HG03354 (cell line): ENCODE data around the gene SFXN1.
"Not testable (repeated sequence)": the region's sequence is repeated elsewhere in the genome, so short reads cannot be mapped to it uniquely, and the experiment has no call there.

Source experiments
- ATAC-seq: cut with Tn5 transposase; IDR thresholded peaks from one replicate; pipeline ENCODE4 v1.9.1; 2021; ENCODE audit warnings: mild to moderate bottlenecking; ENCODE audit not compliant: unreplicated experiment, poor library complexity, severe bottlenecking

SFXN1 gene, protein sequence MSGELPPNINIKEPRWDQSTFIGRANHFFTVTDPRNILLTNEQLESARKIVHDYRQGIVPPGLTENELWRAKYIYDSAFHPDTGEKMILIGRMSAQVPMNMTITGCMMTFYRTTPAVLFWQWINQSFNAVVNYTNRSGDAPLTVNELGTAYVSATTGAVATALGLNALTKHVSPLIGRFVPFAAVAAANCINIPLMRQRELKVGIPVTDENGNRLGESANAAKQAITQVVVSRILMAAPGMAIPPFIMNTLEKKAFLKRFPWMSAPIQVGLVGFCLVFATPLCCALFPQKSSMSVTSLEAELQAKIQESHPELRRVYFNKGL

GRCh38 chr5:175478384-175479124, at the start of gene SFXN1:
Gene SFXN1 (plus strand): TSS chr5:175478560. CDS start chr5:175492104, 13,544 bp downstream.
- peak; percentile 88 for ATAC-seq

GRCh38 chr5:175434800-175435199, 43.6 kb upstream of the SFXN1 start:
- ATAC-seq, result no peak

GRCh38 chr5:175436359-175436758, 42.0 kb upstream of the SFXN1 start:
- no peak for ATAC-seq

GRCh38 chr5:175438234-175438857, 40.0 kb upstream of the SFXN1 start:
- ATAC-seq, result no peak

DNA sequence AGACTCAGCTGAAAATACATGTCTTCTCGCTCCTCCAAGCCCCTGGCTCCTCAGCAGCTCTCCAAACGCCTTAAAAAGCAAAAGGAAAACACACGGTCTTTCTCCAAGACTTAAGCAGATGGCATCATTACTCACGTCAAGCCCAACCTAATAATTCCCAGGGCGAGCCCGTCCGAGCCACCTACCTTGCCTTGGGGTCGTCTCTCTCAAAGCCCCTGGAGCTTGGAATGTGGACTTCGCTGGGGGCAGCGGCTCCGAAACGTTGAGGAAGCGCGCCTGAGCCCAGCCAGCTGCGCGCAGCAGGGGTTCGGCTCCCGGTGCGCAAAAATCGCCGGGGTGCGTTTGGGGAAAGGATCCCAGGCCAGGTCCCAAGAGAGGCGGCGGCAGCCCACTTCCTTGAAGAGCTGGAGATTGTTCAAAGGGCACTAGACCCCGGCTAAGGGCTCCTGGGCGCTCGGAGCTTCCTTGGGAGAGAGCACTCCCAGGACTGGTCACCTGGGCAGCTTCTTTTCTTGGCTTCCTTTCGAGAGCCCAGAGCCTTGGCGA, 34.8 kb upstream of the SFXN1 start:
- ATAC-seq, result no peak

DNA sequence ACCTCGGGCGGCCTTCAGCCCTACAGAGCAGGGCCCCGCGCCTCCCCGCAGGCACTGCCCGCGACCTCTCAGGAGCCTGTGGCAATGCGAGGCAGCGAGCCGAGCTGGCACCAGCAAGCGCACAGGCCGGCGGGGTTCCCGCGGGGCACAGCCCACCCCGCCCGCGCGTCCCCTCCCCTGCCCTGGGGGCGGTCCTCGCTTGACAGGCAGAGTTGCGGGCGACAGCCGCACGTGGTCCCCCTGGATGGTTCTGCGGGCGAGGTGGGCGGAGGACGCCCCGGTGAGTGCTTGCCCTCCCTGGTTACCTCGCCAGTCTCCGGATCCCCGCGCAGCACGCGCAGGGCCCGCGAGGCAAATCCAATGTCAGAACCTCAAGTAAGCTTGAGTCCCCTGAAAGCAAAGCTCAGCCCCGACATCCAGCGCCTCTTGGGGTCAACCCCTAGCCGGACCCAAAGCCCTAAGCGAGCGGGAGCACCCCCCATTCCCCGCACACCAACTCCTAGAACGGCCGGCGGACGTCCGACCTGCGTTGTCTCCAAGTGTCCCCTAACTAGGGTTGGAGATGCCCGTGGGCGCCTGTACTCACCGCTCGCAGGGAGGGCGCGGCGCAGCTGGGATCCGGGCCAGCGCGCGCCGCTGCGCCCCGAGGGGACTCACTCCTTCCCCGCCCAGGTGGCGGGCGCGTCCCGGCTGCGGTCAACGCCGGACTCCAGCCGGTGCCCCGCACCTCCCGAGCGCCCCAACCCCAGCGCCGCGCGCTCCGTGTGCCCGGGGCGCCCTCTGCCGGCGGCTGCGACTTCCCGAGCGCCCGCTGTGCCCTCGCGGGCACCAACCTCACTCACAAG, 34.1 kb upstream of the SFXN1 start, which contains the start of gene DRD1:
DRD1 (minus strand) TSS at position 123 of the 845 bp plus-strand sequence. CDS start 1,083 bp downstream, outside the sequence.
- peak; percentile 72 for ATAC-seq

DNA sequence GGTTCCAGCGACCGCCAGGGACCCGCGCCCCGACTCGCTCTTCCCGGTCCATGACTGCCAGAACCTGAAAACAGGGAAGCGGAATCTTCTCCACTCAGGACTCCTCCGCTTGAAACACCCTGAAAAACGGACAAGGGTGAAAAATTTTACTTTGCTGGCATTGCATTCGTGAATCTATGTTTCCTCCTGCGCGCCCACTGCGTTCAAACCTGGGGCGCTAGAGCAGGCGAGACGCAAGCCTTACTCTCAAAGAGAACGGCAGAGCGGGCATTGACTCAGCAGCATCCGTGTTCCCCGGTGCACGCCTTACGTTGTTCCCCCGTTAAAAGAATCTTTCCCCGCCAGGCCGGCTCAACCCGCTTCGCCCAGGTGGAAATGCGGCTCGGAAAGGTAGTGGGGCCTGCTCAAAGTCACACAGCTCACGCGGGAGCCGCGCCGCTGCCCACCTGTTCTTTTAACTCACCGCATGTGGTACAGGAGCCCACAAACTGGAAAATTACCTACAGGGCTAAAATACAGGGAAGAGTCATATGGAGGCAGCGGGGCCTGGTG, 33.4 kb upstream of the SFXN1 start:
- no peak for ATAC-seq

DNA sequence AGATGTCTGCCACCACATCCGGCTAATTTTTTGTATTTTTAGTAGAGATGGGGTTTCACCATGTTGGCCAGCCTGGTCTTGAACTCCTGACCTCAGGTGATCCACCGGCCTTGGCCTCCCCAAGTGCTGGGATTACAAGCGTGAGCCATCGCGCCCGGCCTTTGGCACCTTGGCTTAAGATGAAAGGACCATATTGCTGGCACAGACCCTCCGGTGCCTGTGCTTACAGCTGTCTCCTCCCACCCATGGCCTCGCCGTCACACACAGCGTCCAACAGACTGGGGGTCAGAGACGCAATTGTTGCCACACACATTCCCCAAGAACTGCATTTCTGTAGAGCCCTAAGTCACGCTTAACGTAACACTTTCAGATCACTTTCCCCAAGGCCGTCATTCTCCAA, 32.0 kb upstream of the SFXN1 start:
- ATAC-seq, result not testable (repeated sequence)

DNA sequence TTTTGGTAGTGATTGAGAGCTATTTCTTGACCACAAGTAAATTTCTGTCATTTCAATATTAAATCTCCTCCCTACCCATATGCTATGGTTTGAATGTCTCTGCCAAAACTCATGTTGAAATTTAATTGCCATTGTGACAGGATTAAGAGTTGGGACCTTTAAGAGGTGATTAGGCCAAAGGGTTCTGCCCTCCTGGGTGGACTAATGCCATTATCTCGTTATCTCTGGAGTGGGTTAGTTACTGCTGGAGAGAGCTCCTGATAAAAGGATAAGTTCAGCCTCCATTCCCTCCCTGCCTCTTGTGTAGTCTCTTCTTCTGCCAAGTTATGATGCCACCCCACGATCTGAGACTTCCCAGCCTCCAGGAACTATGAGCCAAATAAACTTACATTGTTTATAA, 30.8 kb upstream of the SFXN1 start:
- ATAC-seq, result no peak

DNA sequence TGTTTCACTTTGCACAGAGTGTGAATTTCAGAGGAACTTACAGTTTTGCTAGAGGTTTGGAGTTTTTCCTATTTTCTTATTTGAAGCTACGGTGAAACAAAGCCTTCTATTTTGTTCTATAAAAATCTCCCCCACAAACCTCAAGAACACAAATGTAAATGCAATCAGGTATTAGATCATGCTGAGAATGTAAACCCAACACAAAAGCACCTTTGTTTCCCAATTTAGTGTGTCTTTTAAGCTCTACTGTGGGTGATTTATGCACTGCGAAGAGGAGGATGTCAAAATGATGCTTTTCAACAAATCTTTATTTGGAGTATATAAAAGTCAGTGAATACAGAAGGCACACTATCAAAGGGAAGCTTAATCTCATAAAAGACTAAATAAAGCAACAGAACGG, 30.1 kb upstream of the SFXN1 start:
- ATAC-seq, result no peak

- ATAC-seq, result no peak
Observed at GRCh38 chr5:175452166-175452565, 26.2 kb upstream of the SFXN1 start.

DNA sequence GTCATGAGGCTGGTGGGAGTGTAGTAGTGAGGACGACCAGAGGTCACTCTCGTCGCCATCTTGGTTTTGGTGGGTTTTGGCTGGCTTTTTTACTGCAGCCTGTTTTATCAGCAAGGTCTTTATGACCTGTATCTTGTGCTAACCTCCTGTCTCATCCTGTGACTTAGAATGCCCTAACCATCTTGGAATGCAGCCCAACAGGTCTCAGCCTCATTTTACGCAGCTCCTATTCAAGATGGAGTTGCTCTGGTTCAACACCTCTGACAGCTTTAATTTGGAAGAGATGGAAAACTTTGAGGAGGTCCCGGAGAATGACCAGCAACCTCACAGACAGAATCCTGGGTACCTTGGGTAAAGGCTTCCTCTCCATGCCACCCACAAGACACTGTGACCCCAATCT, 24.0 kb upstream of the SFXN1 start:
- ATAC-seq, result not testable (repeated sequence)

DNA sequence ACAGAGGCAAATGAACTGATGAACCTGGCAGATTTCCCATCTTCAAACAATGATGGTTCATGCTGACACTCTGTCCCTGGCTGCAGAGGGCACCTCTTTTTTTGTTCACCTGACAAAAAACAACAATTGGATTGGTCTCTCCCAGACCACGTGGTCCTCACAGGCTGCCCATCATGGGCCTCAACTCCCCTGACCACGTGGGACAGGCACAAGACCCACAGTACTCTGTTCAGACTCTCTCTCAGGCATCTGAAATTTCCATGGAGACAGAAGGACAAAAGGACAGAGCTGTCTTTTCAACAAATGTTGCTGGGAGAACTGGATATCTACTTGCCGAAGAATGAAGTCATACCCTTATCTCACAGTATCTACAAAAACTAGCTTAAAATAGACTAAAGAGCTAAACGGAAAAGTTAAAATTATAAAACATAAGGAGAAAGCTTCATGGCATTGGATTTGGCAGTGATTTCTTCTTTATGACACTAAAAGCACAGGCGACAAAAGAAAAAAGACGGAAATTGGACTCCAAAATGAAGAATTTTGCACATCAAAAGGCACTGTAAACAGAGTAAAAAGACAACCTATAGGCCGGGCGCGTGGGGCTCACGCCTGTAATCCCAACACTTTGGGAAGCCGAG, 22.1 kb upstream of the SFXN1 start:
- no peak for ATAC-seq

- peak; percentile 98 for ATAC-seq
Observed at GRCh38 chr5:175457466-175457865, 20.9 kb upstream of the SFXN1 start.

DNA sequence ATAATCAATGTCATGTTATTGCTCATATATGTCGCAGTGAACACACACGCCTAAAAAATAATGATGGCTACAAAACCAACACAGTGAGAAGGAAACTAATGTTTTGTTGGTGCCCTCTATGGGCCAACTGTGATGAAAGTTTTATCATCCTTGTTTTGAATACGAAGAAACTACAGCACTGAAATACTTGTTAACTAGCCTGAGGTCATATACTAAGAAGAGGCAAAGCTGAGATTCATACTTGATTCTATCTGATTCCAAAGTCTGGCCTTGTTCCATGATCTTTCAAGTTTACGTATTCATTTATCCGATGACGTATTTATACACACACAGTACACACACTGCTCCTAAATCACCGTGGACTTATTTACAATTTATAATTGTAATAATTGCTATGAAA, 18.2 kb upstream of the SFXN1 start:
- ATAC-seq, result no peak

- ATAC-seq, result no peak
Observed at GRCh38 chr5:175460552-175460951, 17.8 kb upstream of the SFXN1 start.

- no peak for ATAC-seq
Observed at GRCh38 chr5:175461370-175461769, 17.0 kb upstream of the SFXN1 start.

DNA sequence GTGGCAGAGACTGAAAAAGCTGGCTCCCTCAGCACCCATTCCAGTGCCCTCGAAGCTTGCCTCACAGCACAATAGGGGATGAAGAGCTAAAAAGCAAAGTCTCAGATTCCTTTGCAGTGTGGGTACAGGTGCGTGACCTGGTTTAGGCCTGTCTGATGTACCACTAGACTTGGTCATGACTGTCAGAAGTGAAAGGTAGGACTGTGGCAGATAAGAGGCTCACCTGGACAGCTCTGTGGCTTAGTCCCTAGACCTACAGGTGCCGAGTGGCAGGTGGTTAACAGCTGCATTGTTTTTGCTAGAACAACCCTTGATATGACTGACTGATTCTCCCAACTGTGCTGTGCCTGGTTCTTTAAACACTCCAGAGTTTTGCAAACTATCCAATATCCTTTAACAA, 14.7 kb upstream of the SFXN1 start:
- no peak for ATAC-seq
